NCI-H187 (cell line): ENCODE results near the gene ZFPL1.
A peak's percentile ranks its signal among the peaks of the same experiment; 100 is the strongest.

ENCODE experiments used
- DNase-seq, 2 experiments: peaks; one replicate each; lab custom pipeline; 2025; lab: John Stamatoyannopoulos, UW

Gene ZFPL1

DNA sequence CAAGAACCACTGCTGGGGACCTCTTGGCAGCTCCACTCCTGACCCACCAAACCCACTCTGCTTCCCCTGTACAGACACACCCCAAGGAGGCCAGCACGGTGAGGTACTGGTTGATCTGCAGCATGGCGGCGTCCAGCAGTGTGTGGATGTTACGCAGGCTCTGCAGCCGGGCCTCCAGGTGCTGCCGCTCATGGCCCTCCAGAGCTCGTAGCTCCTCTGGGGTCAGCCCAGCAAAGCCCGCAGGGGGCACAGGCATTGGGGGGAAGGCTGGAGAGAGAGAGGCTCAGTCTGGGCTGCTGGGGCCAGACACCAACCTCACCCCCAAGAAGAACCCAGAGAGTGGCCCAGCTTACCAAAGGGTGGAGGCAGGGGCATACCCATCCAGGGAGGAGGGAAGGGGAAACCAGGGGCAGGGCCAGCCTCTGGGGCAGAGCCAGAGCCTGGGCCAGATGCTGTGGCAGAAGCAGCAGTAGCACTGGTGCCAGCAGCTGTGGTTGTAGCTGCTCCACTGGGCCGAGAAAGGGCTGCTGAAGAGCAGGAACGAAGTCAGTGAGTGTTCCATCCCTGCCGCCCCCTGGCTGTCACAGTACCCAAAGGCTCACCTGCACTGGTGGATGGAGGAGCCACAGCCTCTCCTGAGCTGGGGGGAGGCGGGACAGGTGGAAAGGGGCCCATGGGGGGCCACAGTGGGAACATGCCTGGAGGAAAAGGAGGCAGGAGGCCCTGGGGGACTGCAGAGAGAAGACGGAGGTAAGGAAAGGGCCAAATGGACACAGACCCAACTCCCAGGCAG is 45.8 kb downstream of the ZFPL1 start:
- DNase-seq, result no peak

DNA sequence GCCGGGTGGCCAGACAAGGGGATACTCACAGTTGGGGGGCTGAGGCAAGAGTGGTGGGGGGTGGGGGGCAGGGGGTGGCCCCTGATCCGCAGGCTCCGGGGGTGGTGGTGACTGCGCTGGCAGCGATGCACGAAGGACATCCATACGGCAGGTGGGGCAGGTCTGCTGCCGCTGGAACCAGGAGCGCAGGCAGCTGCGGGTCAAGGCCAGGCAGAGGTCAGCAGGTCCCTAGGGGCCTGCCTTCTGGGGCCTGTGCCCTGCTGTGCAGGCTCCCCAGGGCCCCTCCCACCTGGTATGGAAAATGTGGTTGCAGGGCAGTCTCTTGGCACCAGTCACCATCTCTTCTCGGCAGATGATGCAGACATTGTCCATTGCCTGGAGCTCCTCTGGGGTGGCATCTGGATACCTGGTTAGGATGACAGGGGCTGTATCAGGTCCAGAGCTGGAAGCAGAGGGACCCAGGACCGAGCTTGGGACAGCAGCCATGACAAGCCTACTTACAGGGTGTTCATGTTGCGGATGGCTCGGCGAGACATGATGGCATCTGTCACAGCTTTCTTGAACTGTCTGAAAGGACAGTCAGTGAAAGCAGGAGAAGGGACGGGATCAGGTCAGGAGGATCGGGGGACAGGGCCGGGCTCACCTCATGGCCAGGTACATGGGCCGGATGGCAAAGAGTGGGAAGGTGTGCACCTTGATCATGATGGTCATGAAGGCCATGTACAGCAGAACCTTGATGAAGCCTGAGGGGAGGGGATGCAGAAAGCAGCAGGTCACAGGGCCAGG is 46.8 kb downstream of the ZFPL1 start:
- DNase-seq, result no peak

DNA sequence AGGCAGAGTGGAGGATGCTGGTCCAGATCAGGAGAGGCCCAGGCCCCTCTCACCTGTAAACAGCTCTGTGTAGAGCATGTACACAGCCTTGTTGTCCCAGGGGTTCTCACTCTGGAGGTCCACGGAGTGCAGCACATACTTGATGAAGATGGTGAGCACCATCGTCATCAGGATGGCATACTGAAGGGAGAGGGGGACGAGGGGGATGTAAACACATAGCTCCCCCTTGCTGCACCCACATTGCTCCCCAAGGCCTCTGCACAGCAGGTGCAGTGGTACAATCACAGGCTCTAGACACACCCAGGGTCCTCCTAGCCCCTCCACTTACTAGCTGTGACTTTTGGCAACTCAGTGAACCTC is 47.4 kb downstream of the ZFPL1 start:
- DNase-seq, result no peak

DNA sequence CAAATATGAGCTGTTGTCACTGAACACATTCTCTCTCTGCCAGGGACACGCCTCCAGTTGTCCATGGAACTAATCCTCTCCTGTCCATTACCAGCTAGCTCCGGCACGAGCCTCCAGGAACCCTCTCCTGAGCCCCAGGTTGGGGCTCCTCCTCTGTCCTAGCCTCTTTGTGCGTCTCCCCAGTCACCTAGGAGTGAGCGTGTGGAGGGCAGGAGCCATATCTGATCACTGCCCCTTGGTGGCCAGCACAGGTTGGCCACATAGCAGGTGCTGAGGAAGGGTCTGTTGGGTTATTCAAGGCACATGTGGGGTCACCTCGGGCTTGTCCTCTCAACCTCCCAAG is 47.8 kb downstream of the ZFPL1 start:
- DNase-seq, result no peak

DNA sequence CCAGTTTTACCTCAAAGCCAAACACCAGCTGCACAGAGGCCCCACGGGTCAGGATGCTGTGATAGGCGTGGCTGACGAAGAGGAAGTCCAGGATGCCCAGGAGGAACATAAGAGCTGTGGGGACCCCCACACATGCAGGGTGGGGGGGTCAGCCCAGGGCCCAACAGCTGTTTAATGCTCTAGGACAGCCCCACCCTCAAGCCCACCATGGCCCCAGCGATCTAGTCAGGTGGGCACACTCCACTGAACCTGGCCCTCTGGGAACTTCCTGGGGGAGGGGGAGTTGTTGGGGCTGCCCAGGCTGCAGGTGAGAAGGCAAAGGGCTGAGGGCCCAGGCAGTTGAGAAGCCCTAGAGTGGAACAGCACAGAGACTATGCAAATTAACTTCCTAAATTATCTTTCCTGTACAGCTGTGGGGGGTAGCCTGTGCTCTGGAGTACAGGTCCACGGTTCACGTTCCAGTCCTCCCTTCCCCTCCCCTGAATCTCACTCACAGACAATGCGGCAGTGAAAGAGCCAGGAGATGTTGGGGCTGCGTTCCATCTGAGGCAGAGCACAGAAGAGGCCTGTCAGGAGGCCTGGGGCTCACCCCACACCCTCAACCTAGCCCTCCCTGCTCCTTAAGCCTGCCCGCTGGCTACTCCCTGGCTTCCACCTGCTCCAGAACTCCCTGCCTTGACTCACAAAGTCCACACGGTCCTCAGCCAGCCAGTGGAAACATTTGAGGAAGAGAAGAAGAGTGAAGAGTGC is 48.4 kb downstream of the ZFPL1 start:
- DNase-seq, result no peak

DNA sequence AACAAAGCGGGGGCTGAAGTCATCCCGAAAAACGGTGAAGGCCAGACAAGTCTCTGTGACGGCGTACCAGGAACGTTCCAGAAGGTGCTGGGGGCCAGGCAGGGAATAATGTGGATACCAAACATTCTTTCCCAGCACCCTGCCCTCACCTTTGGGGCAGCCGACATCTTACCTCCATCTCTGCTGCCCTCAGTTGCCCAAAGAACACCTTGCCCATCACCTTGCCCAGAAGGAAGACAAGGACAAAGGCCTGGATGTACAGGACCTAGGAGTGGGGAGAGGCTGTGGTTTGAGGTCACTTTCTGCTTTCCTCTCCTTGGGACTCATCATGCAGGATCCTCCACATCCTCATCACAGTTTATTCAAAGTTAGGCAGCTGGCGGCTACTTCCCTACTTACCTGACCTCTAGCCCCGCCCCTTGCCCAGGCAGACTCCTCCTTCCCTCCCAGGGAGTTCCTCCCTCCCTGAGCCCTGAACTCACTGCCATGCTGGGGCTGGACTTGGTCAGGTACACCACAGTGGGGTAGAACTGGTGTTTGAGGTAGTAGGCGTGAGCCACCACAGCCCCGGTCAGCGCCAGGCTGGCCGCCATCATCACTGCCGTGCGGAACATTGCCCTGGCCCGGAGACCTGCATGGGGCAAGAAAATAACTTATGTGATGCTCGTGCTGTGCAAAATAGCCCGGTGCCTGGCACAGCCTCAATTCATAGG is 49.1 kb downstream of the ZFPL1 start:
- DNase-seq, result no peak

DNA sequence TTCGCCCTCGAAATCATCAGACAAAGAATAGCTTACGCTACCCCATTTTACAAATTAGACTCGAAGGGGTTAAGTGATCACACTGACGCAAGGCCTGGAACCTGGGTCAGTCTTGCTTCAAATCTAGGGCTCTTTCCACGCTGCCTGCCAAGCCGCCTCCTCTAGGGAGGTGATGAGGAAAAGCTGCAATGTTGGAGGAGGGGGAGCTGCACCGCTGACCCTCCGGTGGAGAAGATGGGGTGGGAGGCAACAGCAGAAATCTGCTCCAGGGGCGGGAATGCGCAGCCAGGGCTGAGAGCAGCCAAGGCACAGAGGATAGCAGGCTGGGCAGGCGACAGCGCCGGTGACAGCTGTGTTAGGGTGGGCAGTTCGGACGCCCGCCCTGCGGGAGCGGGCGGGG is 49.7 kb downstream of the ZFPL1 start:
- no peak for DNase-seq

DNA sequence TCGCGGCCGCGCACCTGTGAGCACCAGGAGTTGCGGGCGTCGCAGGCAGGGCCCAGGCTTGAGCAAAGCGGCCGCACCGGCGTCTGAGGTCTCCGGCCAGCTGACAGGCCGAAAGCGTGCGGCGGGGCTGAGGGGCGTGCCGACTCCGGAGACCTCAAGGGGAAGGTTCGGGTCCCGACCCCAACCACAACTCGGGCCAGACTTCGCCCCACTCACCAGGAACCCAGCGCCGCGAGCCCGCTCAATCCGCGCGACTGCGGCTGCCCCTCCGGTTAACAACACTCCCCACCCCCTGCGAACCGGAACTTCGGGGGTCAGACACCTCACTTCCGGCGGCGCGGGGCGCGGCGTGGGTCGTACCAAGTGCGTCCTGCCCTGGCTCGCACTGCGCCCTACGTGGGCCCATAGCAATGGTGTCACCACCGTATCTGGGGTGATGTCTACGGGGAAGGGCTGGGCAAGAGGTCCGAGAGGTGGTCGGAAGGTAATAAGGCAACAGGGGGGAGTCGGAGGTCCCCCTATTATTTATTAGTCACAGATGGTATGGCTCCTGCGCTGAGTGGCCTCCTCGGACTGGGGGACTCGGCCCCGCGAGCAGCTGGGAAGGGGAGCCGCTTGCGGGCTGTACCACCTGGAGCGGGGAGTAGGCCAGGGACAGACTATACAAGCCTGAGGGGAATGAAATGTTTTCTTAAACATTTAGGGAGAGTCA is 50.4 kb downstream of the ZFPL1 start, which contains the start of gene SYVN1:
Gene SYVN1, minus strand, starts transcription at position 280 of the 712 bp plus-strand sequence. CDS start 918 bp downstream, outside the sequence.
- DNase-seq, result peak; percentile 70 to 85

DNA sequence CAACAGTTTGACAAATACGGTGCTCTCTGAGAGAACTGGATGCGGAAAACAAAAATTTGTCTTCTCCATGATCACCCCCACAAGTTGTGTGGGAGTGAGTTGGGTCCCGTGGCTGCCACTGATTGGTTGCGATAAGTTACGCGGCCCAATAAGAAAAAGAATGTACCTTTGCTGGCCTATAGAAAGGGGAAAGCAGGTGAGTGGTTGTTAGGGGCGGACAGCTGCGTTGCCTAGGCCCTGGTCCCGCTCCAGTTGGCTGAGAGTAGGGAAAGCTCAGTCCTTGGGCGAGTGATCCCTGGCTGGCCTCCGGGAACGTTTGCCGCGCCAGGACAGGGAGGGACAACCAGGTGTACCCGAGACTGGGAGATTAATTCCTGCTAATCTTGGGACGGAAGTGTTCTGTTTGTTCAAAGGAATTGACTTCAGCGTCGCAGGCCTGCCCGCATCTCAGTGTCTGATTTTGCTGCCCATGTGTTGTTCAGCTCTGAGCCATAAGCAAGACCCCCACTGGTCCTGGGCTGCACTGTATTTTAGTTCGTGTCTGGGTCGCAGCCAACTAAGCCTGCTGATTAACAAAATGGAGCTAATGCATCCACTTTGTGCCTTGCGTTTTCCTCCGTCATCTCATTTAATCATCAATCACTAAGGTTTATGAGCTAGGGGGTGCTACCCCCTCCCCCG is 51.1 kb downstream of the ZFPL1 start:
- peak; percentile 92 for DNase-seq

DNA sequence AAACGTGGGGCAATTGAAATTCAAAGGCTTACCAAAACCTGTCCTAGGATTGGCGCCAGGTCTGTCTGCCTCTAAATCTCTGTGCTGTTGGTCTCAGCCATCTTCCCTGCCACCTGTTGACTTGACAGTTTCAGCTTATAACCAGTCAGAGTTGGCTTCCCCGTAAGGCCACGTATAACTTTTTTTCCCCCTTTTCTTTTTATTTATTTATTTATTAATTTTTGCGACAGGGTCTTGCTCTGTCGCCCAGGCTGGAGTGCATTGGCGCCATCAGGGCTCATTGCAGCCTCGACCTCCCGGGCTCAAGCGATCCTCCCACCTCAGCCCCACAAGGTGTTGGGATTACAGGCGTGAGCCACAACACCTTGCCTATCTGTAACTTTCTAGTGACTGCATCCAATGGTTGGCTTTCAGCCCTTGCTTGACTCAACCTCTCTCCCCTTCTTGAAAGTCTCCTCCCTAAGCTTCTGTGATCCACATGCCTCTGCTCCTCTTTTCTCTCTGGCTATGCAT is 51.7 kb downstream of the ZFPL1 start:
- no peak for DNase-seq

DNA sequence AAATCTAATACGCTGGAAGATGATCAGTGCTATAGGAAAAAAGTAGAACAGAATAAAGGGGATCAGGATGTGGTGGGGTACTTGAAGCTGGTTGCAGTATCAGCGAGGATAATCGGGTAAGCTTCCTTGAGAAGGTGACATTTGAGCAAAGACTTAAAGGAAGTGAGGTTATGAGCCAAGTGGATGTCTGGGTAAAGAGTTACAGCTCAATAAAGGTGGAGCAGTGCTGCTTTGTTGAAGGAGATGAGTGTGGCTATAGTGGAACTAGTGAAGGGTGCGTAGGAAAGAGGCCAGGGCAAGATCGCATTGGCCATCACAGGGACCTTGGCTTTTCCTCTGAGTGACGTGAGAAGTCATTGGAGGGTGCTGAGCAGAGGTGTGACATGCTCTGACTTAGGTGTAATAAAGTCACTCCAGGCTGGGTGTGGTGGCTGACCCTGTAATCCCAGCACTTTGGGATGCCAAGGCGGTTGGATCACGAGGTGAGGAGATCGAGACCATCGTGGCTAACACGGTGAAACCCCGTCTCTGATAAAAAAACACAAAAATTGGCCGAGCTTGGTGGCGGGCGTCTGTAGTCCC is 52.6 kb downstream of the ZFPL1 start:
- no peak for DNase-seq
